GM19463 (cell line): ENCODE results near the gene OR5AC2.
A peak's percentile ranks its signal among the peaks of the same experiment; 100 is the strongest.

Source experiments
- ATAC-seq: cut with Tn5 transposase; IDR thresholded peaks from one replicate; pipeline ENCODE4 v1.9.1; 2021; ENCODE audit warnings: mild to moderate bottlenecking, moderate library complexity; ENCODE audit not compliant: unreplicated experiment

The OR5AC2 gene, protein sequence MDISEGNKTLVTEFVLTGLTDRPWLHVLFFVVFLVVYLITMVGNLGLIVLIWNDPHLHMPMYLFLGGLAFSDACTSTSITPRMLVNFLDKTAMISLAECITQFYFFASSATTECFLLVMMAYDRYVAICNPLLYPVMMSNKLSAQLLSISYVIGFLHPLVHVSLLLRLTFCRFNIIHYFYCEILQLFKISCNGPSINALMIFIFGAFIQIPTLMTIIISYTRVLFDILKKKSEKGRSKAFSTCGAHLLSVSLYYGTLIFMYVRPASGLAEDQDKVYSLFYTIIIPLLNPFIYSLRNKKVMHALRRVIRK

DNA sequence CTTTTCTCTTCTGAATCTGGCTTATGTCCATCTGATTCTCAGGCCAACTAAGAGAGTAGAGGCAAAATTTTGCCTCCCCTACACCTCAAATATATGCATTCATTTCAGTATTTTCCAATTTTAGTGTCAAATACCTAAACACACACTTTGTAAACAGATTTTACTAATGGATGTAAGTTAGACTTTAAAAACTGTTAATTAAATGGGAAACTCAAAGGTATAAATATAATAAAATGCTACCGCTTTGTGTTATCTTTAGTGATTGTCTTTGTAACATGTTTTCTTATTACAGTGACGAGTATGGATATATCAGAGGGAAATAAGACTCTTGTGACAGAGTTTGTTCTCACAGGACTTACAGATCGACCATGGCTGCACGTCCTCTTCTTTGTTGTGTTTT is at the start of gene OR5AC2:
TSS of gene OR5AC2 (plus strand) at position 301 of the 400 bp plus-strand sequence. CDS start at position 301, 0 bp downstream.
- no peak for ATAC-seq

DNA sequence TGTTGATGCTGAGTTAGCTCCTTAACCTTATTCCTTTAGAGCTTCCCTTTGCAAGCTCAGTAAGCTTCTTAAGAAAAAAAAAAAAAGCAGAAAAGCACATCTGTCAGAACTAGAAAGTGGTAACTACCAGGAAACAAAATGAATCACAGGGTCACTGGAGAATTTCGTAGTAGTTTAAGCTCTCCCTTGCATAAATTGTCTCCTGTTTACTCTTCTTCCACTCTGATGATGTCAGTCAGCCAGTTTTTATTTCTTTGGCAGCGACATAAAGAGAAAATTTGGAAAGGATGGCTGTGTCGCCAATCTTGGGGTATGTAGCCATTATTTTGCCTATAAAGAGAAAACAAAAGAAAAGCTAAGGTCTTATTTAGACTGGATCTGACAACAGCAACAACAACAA is 48.7 kb upstream of the OR5AC2 start:
- no peak for ATAC-seq

DNA sequence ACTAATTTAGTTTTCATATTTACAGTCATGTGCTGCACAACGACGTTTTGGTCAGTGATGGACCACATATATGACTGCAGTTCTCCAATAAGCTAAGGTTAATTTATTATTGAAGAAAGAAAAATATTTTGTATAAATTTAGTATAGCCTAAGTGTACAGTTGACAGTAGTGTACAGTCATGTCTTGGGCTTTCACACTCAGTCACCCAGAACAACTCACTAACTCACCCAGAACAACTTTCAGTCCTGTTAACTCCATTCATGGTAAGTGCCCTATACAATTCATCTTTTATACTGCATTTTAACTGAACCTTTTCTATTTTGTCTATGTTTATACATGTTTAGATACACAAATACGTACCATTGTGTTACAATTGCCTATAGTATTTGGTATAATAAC is 48.1 kb upstream of the OR5AC2 start:
- peak; percentile 28 for ATAC-seq

DNA sequence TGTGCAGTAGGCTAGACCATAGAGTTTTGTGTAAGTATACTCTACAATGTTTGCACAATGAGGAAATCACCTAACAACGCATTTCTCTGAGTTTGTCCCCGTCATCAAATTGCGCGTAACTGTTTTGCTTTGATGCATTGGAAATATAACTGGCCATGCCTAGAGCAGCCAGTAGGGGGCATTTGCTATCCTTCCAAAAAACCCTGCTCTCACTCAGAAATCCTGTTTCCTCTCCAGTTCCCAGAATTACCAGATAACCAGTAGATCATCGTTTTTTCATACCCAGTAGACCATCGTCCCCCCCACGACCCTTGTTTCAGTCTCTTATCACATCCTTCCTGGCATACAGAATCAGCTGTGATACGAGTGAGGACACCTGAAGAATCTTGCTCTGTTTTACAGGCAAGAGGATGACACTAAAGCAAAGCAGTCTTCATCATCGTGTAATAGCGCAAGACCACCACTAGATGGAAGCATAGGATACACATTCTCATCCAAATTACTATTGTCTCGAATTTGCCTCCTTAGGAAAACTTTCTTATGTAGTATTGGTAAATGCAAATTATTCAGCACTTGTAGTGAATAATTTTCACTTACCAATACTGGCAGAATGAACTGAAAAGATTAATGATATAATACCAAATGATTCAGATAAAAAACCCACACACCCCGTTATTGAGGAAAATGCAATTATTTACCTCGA is 47.5 kb upstream of the OR5AC2 start:
- ATAC-seq = peak; percentile 89

DNA sequence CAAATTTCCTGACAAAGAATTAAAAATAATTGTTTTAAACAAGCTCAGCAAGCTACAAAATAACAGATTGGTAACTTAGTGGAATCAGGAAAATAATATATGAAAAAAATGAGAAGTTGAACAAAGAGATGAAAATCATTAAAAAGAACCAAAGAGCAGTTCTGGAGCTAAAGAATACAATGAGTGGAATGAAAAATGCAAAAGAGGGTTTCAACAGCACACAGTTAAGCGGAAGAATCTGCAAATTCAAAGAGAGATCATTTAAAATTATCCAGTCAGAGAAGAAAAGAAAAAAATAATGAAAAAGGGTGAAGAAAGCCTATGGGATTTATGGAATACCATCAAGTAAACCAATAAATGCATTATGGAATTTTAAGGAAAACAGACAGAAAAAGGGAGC is 45.6 kb upstream of the OR5AC2 start:
- ATAC-seq = no peak

DNA sequence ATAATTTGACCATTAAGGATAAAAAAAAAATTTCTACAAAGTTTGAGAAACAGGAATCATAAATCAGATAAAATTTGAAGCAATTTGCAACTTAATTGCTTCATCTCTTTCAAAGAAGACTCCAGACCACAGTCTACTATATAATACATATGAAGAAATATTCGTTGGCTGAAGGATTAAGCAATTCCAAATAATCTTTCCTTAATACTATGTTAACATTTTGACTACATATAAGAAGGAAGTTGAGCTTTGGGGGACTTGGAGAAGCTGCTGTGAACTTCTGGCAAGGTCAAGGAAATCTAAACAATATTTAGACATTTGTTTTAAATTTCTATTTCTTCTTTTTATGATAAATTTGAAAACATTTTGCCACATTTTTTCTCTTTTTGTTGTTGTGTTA is 38.4 kb upstream of the OR5AC2 start:
- ATAC-seq = no peak

DNA sequence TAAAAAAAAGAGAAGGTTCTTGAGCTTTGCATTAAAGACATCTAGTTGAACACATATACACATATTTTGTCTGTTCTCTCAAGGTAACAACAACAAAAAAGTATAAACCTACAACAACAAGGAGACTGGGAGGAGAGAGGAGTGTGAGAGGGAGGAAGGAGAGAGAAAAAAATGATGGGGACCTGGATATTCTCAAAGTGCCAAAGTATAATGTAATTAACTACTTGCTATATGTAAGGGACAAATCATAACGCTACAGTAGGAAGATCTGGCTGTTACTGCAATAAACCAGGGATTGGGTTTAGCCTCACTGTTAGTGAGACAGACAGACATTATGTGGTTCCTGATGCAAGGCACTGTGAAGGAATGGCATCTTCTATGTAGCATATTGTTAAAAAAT is 37.7 kb upstream of the OR5AC2 start:
- no peak for ATAC-seq

DNA sequence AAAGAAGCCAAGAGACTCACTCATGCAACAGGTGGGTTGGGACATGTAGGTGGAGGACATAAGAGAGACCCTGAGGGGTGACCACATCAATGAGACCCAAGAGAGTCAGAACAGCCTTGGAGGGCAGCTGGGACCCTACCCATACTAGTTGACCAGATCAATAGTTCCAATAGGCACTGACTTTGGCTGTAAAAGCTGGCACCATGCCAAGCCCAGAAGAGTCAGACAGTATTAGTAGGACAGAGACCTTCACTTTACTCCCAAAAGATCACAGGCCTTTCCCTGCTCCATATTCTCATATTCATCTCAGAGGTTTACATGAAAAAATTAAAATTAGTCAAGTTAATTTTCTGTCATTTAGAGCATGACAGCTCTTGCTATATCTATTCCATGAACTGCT is 30.9 kb upstream of the OR5AC2 start:
- no peak for ATAC-seq

DNA sequence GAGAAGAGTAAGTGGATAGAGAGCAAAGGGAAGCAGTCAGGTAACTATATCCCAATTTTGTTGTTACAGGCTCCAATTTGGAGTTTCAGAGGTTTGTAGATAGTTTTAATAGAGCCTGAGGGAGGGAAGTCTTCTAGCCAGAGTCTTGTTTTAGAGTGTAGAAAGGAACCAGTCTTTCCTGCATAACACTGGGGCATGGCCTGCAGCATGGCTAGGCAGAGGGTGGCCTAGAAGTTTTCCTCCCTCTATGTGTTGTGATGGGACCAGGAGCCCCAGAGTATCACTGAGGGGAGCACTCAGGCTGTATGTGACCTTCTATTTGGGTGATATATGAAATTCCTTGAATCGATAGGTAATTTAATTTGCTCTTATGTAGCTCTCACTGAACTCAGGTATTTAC is 29.3 kb upstream of the OR5AC2 start:
- ATAC-seq = no peak

DNA sequence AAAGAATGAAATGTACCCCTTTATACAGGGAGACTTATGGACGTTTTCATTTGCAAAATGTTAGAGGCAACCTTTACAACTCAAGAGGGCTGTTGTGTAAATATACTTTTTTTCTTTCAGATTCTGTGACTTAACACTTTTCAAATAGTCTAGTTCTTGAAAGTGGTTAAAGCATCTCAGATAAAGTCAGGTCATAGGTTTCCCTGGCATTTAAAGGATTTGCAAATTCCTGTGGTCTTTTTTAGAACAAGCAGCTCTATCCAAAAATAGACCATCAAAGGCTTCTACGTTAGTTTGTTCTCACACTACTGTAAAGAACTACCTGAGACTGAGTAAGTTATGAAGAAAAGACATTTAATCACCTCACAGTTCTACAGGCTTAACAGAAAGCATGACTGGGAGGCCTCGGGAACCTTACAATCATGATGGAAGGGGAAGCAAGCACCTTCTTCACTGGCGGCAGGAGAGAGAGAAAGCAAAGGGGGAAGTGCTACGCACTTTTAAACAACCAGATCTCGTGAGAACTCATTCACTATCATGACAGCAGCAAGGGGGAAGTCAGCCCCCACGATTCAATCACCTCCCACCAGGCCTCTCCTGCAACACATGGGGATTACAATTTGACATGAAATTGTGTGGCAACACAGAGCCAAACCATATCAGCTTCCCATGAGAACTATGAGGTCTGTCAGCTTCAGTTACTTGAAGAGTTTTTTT is 28.6 kb upstream of the OR5AC2 start:
- no peak for ATAC-seq

DNA sequence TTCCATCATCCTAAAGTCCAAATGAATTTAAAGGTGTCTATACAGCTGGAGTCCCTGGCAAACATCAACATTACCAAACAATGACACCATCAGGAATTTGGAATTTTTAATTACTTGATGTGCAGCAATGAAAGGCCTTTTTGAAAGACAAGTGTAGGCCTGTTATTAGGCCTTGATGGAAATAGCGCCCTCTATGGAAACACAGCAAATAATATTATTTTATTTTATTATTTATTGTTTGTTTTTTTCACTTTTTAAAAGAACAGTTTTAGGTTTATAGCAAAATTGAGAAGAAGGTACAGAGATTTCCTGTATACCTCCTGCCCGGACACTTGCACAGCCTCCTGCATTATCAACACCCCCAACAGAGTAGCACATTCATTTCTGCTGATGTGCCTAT is 18.1 kb upstream of the OR5AC2 start:
- ATAC-seq = no peak

DNA sequence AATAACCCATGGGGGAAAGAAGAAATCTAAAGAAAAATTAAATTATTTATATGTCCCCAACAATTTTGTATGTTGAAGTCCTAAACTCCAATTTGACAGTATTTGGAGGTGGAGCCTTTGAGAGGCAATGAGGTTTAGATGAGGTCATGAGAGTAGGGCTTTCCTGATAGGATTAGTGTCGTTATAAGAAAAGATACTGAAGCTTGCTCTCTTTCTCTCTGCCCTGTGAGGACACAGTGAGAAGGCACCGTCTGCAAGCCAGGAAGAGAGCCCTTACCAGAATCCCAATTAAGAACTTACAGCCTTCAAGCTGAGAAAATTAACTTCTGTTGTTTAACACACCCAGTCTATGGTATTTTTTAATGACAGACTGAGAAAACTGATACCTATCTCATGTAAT is 16.1 kb upstream of the OR5AC2 start:
- no peak for ATAC-seq

DNA sequence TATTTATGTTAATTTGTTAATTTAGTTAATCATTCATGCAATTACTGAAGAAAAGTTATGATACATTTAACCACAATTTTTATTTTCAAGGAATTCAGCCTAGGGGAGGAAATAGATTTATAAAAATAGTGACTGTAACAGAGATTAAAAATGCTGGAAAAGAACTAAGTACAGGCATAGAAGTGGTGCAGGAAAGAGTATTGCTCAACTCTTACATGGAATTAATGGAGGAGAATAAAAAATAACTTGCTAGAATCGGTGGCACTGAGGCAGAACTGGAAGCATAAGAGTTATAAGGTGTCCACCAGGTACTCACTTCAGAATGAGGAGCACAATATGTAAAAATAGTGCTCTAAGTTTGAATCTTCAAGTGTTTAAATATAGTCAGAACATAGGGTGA is 13.5 kb upstream of the OR5AC2 start:
- ATAC-seq = no peak

DNA sequence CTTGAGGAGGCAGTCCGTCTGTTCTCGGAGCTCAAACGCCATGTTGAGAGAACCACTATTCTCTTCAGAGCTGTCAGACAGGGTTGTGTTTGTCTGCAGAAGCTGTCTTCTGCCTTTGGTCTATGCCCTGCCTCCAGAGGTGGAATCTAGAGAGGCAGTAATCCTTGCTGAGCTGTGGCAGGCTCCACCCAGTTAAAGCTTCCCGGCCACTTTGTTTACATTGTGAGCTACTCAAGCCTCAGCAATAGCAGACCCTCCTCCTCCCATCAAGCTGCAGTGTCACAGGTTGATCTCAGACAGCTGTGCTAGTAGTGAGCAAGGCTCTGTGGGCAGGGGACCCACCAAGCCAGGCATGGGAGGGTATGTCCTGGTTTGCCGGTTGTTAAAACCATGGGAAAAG is 8.9 kb downstream of the OR5AC2 start:
- ATAC-seq = no peak

DNA sequence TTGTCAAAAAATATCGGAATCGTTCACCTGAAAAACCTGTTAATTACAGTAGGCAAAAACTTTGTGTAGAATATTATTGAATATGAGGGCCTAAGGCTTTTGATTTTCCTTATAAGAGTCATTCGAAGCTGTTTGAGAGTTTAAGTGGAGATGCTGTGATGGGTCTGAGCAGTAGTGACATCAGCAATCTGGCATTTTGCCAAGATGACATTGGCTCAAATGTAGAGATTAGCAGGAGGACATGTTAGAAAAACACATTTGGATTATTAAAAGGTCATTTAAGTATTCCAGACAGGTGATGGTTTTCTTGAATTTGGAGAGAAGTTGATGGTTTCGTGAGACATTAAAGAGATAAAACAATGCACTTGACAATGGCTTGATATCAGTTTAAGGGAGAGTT is 12.9 kb downstream of the OR5AC2 start:
- no peak for ATAC-seq

DNA sequence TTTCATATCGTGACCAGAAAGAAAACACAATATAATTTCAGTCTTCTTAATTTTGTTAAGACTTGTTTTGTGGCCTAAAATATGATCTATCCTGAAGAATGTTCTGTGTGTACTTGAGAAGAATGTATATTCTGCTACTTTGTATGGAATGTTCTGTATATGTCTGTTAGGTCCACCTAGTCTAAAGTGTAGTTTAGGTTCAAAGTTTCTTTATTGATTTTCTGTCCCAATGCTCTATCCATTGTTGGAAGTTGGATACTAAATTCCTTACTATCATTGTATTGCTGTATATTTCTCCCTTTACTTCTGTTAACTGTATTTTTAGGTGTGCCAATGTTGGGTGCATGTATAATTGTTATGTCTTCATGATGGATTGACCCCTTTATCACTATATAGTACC is 21.2 kb downstream of the OR5AC2 start:
- ATAC-seq = no peak

DNA sequence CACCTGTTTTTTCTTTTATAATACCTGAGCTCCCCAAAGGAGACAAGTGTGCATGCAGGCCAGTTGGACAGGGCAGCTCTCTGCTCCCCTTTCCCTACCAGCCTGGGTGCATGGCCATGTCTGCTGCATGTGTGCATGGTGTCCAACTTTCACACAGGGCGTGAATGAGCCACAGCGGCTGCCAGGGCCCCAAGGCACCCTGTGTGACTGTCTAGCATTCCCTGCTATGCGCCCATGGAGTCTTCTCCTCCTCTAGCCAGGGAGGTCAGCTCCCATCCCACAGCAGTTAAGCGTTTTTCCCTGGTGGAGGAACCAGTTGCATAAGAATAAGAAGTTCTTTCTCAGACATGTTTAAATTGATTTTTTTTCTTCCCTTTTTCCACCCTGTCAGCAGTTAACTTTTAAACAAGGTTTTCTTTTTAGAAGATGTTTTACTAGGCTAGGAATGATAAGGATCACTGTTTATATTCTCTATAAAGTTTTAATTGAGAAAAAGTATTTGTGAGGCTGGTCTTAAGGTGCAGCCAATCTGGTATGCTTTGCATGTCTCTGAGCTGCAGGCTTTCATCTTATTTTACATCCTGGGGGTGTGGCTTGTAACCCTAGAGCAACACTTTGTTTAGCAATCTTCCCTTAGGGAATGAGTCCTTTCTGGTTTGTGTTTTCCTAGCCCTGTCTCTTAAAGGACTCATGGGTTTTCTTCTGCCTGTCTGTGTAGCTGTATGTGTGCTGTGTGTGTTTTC is 23.0 kb downstream of the OR5AC2 start:
- ATAC-seq = no peak

DNA sequence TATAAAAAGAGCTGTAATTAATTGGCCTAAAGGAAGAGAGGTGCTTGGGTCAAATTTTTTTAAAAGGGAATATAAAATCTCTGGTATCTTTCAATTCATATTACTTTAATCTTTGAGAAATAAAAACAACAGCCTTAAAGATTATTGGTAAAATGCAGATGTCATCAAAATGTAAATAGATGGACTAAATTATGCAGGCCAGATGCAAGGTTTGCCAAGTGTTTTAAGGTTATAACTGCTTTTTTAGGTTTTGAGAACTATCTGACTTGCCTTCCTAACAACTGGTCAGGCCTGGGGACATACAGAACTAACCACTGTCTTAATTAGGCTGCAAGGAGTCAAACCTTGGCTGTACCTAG is 23.6 kb downstream of the OR5AC2 start:
- ATAC-seq = no peak

DNA sequence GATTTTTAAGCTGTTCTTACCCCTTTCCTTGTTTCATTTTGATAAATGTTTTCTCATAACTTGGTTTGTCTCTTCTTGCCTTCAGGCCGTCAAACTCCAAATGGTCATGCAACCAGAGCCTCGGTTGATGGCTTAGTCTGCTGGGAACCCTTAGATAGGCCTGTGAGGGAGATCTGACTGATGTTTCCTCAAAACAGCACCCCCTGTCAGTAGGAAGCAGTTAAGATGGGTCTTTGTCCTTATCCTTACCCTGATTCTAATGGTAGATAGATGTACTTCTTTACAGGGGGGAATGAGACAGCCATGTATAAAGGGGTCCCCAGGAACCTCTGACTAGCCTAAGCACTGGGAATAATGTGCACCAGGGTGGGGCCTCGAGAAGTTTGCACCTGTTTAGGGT is 27.3 kb downstream of the OR5AC2 start:
- ATAC-seq = no peak

DNA sequence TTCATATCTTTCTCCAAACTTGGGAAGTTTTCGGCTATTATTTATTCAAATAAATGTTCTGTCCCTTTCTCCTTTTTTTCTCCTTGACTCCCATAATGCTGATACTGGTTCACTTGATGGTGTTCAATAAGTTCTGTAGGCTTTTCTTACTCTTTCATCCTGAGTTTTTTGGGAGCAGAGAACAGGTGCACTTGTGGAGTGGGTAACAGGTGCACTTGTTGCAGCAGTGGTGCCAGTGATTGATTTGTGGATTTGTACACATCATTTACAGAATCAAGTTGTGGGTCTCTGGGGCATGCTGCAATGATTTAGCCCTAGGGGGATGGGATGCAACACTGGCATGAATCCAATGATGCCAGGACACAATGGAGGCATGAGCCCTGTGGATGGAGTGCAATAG is 28.7 kb downstream of the OR5AC2 start:
- ATAC-seq = no peak

DNA sequence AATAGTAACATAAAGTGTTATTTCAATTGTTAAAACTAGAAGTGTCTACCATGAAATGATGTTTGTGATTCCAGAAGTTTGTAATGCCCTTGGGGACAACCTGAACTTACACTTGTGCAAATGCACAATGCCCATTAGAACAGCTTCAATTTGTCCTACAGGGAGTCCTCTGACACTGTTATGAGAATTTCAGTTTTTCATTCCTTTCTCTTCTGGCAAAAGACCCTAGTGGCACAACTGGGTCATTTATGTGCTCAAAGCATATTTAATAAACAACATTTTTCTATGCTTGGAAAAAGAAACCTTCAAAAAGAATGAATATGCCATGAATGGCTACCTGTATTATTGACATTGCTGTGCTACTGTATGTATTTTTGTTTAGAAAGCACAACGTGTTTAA is 43.4 kb downstream of the OR5AC2 start, which contains the start of gene OR5H1:
TSS of gene OR5H1 (plus strand) at position 301 of the 400 bp plus-strand sequence. CDS start 1,977 bp downstream, outside the sequence.
- ATAC-seq = no peak
